ENCODE results near the gene CARD6. TPM values are rescaled to one million over a fixed set of nuclear protein-coding genes. Genes with fewer than 3 reads are reported as not detected.

CARD6 gene
- total and polyA plus RNA-seq, 10 of the 15 experiments (the other 5 are each of a cell fraction or from before 2014, with no cell fraction given): 0.29 to 1.2 (median 0.62) TPM

DNA sequence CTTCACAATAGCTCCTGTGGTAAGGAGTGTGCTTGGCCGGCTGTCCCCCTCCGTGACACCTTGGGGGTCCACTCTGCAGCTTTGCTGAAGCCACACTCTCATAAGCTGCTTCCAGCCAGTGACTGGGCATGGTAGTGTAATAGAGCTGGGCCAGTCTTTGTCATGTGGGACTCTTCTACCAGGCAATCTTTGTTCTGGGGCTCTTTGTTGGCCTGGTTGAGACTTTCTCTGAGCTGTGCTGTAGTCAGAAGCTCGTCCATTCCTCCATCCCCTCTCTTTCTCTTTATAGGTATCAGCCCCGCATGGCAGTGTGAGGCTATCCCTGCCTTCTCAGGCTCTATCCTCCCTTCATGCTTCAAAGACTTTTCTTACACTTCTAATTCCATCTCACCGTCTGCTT, 25.7 kb downstream of the CARD6 start (continued):
- no peak for TF ChIP-seq ZNF622 (IDR thresholded peaks at IDR 0.05)
- TF ChIP-seq EP300 (IDR thresholded peaks at IDR 0.05; ENCODE audit: borderline replicate concordance in 1 of 2, control insufficient read depth in 1 of 2, low read depth in 2 of 2, low read length in 2 of 2): no peak
- TF ChIP-seq RUNX3 (IDR thresholded peaks at IDR 0.05; ENCODE audit: low read length): no peak
- TF ChIP-seq EED (IDR thresholded peaks at IDR 0.05; ENCODE audit: low read depth): no peak
- no peak for TF ChIP-seq ZSCAN29 (IDR thresholded peaks at IDR 0.05)
- no peak for TF ChIP-seq ATF7 (IDR thresholded peaks at IDR 0.05; ENCODE audit: low read depth)
- TF ChIP-seq NBN (IDR thresholded peaks at IDR 0.05): no peak
- TF ChIP-seq RFX5 (IDR thresholded peaks at IDR 0.05; ENCODE audit: low read depth, low read length): no peak
- TF ChIP-seq NFYA (IDR thresholded peaks at IDR 0.05; ENCODE audit: borderline replicate concordance, low read depth, low read length): no peak

DNA sequence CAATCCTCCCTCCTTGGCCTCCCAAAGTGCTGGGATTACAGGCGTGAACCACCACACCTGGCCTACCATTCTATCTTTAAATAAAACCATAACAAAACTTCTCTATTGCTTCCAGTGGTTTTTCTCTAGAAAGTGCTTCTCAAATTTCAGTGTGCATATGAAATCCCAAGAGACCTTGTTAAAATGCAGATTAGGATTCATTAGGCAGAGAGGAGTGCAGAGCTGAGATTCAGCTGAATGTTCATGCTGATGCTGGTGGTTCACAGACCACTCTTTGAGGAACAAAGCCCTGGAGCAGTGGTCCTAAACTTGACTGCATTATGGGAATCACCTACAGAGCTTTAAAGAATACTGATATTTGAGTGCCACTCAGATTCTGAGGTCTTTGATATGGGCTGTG, 28.2 kb downstream of the CARD6 start:
- Histone ChIP-seq H3K4me3 (no peak overlapping the region), H4K20me1 (ENCODE audit: control insufficient read depth, insufficient read depth) (no peaks in the 10 kb centered on the region), H3K27me3 (replicated peaks in 1 of 2; ENCODE audit: control insufficient read depth in 2 of 2, insufficient read depth in 2 of 2, low read length in 1 of 2) (no peaks in the 10 kb centered on the region; a peak in 1 of 4 replicates), H3K27ac (ENCODE audit: control insufficient read depth, insufficient read depth) (no peak overlapping the region), H3K9me3 (replicated peaks; ENCODE audit: control insufficient read depth, insufficient read depth, low read length) (no peaks in the 10 kb centered on the region; the same call in 2 of the 3 replicates), H3K9ac (ENCODE audit: control insufficient read depth, insufficient read depth, low read length) (no peak overlapping the region), H3K4me2 (ENCODE audit: control insufficient read depth, insufficient read depth) (no peak overlapping the region), H3K79me2 (ENCODE audit: control insufficient read depth, insufficient read depth, low read length) (no peaks in the 10 kb centered on the region), H3K4me1 (ENCODE audit: control insufficient read depth, insufficient read depth, low read length) (peaks cover 6% of the 10 kb centered on the region; the same call in 1 of the 2 replicates), H2AFZ (ENCODE audit: control insufficient read depth, low read depth, low read length) (no peak overlapping the region), H3K36me3 (ENCODE audit: control insufficient read depth in 2 of 2, insufficient read depth in 2 of 2, low read length in 1 of 2) (no peaks in the 10 kb centered on the region)
- ChIA-PET SMC1A (ENCODE audit: uncharacterized antibody, unreplicated experiment) (no interaction called here), POLR2A (no interaction called here), RAD21 (ENCODE audit: unreplicated experiment) (no interaction called here), CTCF (no interaction called here)
- 0% methylated on average over 1 of the region's 1 CpG for WGBS (ENCODE audit: insufficient coverage, insufficient replicate concordance, low lambda C conversion rate, missing lambda C conversion rate)
- intact Hi-C loops (cut with micrococcal nuclease; ENCODE audit: unreplicated experiment) (no loop called here), in situ Hi-C loops (cut with MboI) (no loop called here)
- no peak for FAIRE-seq
- ATAC-seq: no peak
- no peak for DNase-seq (ENCODE audit: low read depth, low spot score)
- BruUV-seq (replicated peaks): no TSS peak
- no peak for TF ChIP-seq BMI1 (IDR thresholded peaks at IDR 0.05; ENCODE audit: borderline replicate concordance)
- TF ChIP-seq HDGF (IDR thresholded peaks at IDR 0.05): no peak
- no peak for TF ChIP-seq SIN3A (IDR thresholded peaks at IDR 0.05; ENCODE audit: low read depth, low read length)
- no peak for TF ChIP-seq HDAC6 (IDR thresholded peaks at IDR 0.05; ENCODE audit: unreplicated experiment)
- no peak for TF ChIP-seq STAT1 (conservative IDR thresholded peaks at IDR 0.05)
- no peak for TF ChIP-seq ZNF24 (IDR thresholded peaks at IDR 0.05)
- TF ChIP-seq HCFC1 (IDR thresholded peaks at IDR 0.05; ENCODE audit: low read length): no peak
- TF ChIP-seq SPI1 (IDR thresholded peaks at IDR 0.05; ENCODE audit: borderline replicate concordance, insufficient read depth, low read depth, low read length): no peak
- no peak for TF ChIP-seq PBX3 (IDR thresholded peaks at IDR 0.05; ENCODE audit: insufficient replicate concordance, low read depth, low read length)
- TF ChIP-seq CBX3 (IDR thresholded peaks at IDR 0.05; ENCODE audit: borderline replicate concordance, low read depth): no peak
- TF ChIP-seq SIX5 (IDR thresholded peaks at IDR 0.05; ENCODE audit: low read depth, low read length, severe bottlenecking): no peak
- no peak for TF ChIP-seq FOS (IDR thresholded peaks at IDR 0.05; ENCODE audit: borderline replicate concordance, extremely low read depth, insufficient read length)
- no peak for TF ChIP-seq SRF (IDR thresholded peaks at IDR 0.05; ENCODE audit: low read depth in 2 of 2, low read length in 2 of 2)
- no peak for TF ChIP-seq BCL11A (IDR thresholded peaks at IDR 0.05; ENCODE audit: low read depth, low read length)

Data from GM12878 (cell line).